Measurements from ENCODE around the gene TTLL9.

TTLL9 gene

GRCh38 chr20:31861135-31861384 lies 9.4 kb upstream of the TTLL9 start:
- no peaks in the 10 kb centered on the region for H4K20me1 ChIP-seq (ENCODE audit: insufficient read depth)
- no peak overlapping the region for H3K4me3 ChIP-seq (IDR thresholded peaks at IDR 0.05; ENCODE audit: insufficient read depth, low read depth, low read length)
- peak overlapping the region; percentile 93 for H3K4me2 ChIP-seq
- no peak overlapping the region for H3K27ac ChIP-seq
- peaks cover 62% of the 10 kb centered on the region for H3K27me3 ChIP-seq (ENCODE audit: insufficient read depth, low read depth)
- no peak overlapping the region for H3K9ac ChIP-seq
- TF ChIP-seq, protein P1, sequence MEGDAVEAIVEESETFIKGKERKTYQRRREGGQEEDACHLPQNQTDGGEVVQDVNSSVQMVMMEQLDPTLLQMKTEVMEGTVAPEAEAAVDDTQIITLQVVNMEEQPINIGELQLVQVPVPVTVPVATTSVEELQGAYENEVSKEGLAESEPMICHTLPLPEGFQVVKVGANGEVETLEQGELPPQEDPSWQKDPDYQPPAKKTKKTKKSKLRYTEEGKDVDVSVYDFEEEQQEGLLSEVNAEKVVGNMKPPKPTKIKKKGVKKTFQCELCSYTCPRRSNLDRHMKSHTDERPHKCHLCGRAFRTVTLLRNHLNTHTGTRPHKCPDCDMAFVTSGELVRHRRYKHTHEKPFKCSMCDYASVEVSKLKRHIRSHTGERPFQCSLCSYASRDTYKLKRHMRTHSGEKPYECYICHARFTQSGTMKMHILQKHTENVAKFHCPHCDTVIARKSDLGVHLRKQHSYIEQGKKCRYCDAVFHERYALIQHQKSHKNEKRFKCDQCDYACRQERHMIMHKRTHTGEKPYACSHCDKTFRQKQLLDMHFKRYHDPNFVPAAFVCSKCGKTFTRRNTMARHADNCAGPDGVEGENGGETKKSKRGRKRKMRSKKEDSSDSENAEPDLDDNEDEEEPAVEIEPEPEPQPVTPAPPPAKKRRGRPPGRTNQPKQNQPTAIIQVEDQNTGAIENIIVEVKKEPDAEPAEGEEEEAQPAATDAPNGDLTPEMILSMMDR (conservative IDR thresholded peaks at IDR 0.05; ENCODE audit: low read depth, low read length), result no peak
- no peaks in the 10 kb centered on the region for H3K36me3 ChIP-seq (ENCODE audit: insufficient read depth)
- peaks cover 18% of the 10 kb centered on the region for H3K4me1 ChIP-seq (ENCODE audit: low read depth, poor library complexity, severe bottlenecking)
- peak overlapping the region; percentile 89 for H2AFZ ChIP-seq (ENCODE audit: low read depth)
- no peaks in the 10 kb centered on the region for H3K79me2 ChIP-seq (ENCODE audit: insufficient read depth, low read depth)

DNA sequence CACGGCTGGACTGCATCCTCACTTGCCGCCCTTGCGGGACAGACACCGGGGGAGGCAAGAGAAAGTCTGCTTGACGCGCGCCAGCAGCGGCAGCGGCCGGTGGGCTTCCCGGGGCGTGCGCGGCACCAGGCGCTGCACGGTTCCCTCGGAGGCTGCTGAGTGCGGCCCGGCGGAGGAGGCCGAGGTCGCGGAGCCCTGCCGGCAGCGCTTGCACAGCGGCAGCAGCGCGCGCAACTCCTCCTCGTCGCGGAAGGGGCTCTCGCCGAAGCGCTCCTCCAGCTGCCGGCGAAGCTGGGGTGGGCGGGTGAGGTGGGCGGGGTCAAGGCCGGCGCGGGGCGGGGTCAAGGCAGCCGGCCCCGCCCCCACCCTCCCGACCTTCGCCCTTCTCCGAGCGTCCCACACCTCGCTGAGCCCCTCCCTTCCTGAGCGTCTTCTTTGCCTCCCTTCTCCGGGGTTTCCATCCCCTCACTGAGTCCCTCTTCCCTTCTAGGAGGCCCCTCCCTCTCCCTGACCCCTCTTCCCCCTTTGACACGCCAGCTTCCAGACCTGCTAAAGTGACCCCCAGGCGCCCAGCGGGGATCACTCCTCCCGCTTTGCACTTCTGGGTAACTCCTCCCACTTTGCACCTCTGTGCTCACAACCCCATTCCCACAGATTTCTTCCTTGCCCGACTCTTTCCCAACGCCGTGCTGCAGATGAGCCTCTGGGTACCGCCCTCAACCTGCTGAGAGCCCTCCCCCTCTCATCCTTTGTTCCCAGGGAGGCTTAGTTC lies 8.9 kb upstream of the TTLL9 start:
- Histone ChIP-seq H3K79me2 (ENCODE audit: insufficient read depth, low read depth) (no peaks in the 10 kb centered on the region), H3K36me3 (ENCODE audit: insufficient read depth) (no peaks in the 10 kb centered on the region), H3K27me3 (ENCODE audit: insufficient read depth, low read depth) (peaks cover 57% of the 10 kb centered on the region), H3K9ac (no peak overlapping the region), H4K20me1 (ENCODE audit: insufficient read depth) (no peaks in the 10 kb centered on the region), H3K4me1 (ENCODE audit: low read depth, poor library complexity, severe bottlenecking) (peaks cover 18% of the 10 kb centered on the region), H2AFZ (ENCODE audit: low read depth) (peak overlapping the region; percentile 89), H3K4me2 (peak overlapping the region; percentile 93), H3K4me3 (IDR thresholded peaks at IDR 0.05; ENCODE audit: insufficient read depth, low read depth, low read length) (no peak overlapping the region), H3K27ac (no peak overlapping the region)
- TF ChIP-seq, protein P1 (conservative IDR thresholded peaks at IDR 0.05; ENCODE audit: low read depth, low read length), result no peak

DNA sequence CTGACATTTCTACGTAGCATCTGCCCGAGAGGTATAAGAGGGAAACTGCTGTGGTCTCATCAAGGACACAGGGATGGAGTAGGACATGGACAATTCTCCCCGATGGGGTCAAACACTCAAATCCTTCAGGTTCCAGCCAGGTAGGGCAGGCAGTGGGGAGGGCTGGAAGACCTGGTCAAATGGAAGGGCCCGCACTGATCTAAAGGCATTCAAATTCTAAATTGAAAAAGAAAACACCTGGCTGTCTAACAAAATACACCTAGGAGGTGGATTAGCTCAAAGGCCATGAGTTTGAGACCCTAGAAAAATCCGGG lies 8.3 kb upstream of the TTLL9 start:
- H3K79me2 ChIP-seq (ENCODE audit: insufficient read depth, low read depth), result no peaks in the 10 kb centered on the region
- H4K20me1 ChIP-seq (ENCODE audit: insufficient read depth), result no peaks in the 10 kb centered on the region
- H3K4me1 ChIP-seq (ENCODE audit: low read depth, poor library complexity, severe bottlenecking), result peaks cover 18% of the 10 kb centered on the region
- peaks cover 54% of the 10 kb centered on the region for H3K27me3 ChIP-seq (ENCODE audit: insufficient read depth, low read depth)
- no peak overlapping the region for H3K4me3 ChIP-seq (IDR thresholded peaks at IDR 0.05; ENCODE audit: insufficient read depth, low read depth, low read length)
- no peak overlapping the region for H3K9ac ChIP-seq
- no peak overlapping the region for H3K4me2 ChIP-seq
- H3K36me3 ChIP-seq (ENCODE audit: insufficient read depth), result no peaks in the 10 kb centered on the region
- H3K27ac ChIP-seq, result no peak overlapping the region
- H2AFZ ChIP-seq (ENCODE audit: low read depth), result no peak overlapping the region
- TF ChIP-seq, protein P1 (conservative IDR thresholded peaks at IDR 0.05; ENCODE audit: low read depth, low read length), result no peak

- Histone ChIP-seq H4K20me1 (ENCODE audit: insufficient read depth) (no peaks in the 10 kb centered on the region), H3K4me2 (no peak overlapping the region), H3K4me3 (IDR thresholded peaks at IDR 0.05; ENCODE audit: insufficient read depth, low read depth, low read length) (no peak overlapping the region), H3K27me3 (ENCODE audit: insufficient read depth, low read depth) (peaks cover 53% of the 10 kb centered on the region), H3K36me3 (ENCODE audit: insufficient read depth) (no peaks in the 10 kb centered on the region), H3K79me2 (ENCODE audit: insufficient read depth, low read depth) (no peaks in the 10 kb centered on the region), H3K27ac (no peak overlapping the region), H2AFZ (ENCODE audit: low read depth) (no peak overlapping the region), H3K4me1 (ENCODE audit: low read depth, poor library complexity, severe bottlenecking) (peaks cover 18% of the 10 kb centered on the region), H3K9ac (no peak overlapping the region)
- TF ChIP-seq, protein P1 (conservative IDR thresholded peaks at IDR 0.05; ENCODE audit: low read depth, low read length), result no peak
Observed at GRCh38 chr20:31862506-31862905, 7.9 kb upstream of the TTLL9 start.

All from KMS-11 (cell line).